Vagina (tissue), 2 donors: Measurements from ENCODE around the gene PIGV.

ENCODE experiments used
- CTCF ChIP-seq, 3 experiments: fragments of 450-650 bp in 2 of 3; fragments of 200-600 bp in 1 of 3; sonication (generic) in 1 of 3; IDR thresholded peaks; one replicate each; pipeline ENCODE4 v1.5.1; 2017 to 2019; ENCODE audit warnings: antibody characterized with exemption in 3 of 3, mild to moderate bottlenecking in 2 of 3, moderate library complexity in 2 of 3
- POLR2A ChIP-seq, 2 donors: fragments of 450-650 bp; IDR thresholded peaks; one replicate each; pipeline ENCODE4 v1.6.1; 2017; ENCODE audit warnings: antibody characterized with exemption in 2 of 2, mild to moderate bottlenecking in 2 of 2, moderate library complexity in 2 of 2

DNA sequence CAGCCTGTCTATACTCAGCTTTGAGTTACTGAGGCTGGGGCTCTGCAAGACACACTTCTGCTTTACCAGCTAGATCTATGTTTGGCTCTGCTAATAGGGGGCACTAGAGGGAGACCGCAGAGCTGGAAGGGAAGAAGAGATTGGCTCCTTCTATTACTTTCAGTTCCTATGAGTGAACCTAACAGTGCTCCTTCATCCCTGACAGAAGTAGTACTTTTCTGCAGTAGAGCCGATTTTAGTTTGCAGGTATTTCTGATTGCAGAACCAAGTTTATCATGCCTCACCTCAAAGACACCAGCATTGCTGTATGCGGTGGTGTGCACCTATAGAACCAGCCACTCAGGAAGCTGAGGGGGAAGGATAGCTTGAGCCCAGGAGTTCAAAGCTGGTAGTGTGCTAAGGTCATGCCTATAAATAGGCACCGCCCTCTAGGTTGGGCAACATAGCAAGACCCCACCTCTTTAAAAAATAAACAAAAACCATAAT, 33.1 kb downstream of the PIGV start:
- no peak for TF ChIP-seq CTCF (IDR thresholded peaks at IDR 0.05)
- no peak for TF ChIP-seq POLR2A (IDR thresholded peaks at IDR 0.05)
